Activated T-cell treated with anti-CD3 and anti-CD28 coated beads, Interleukin-2, amount 50 U/mL, for 72 hours (primary cell): ENCODE results near the gene CDK12. TPM values are rescaled to one million over a fixed set of nuclear protein-coding genes. Genes with fewer than 3 reads are reported as not detected.

Experiments
- ATAC-seq, 2 donors: fragments of 150-1000 bp; cut with Tn5 transposase; replicated peaks in 1 of 2; 2 replicates each; pipeline ENCODE4 v1.10.0; 2021; ENCODE audit warnings: moderate library complexity in 2 of 2, mild to moderate bottlenecking in 1 of 2
- DNase-seq, 2 donors: peaks; one replicate each; pipeline ENCODE4 v3.0.0; 2021 to 2022; ENCODE audit warnings: mixed read lengths in 1 of 2
- H3K27ac Mint-ChIP-seq: one replicate; pipeline ENCODE4 v1.8.0; 2022; ENCODE audit warnings: mild to moderate bottlenecking, moderate library complexity, mixed read lengths
- H3K27me3 Mint-ChIP-seq: one replicate; pipeline ENCODE4 v1.8.0; 2022; ENCODE audit warnings: low read depth, mixed read lengths
- H3K36me3 Mint-ChIP-seq, 2 donors: one replicate each; pipeline ENCODE4 v1.8.0; 2022; ENCODE audit warnings: mixed read lengths in 2 of 2, mild to moderate bottlenecking in 1 of 2; ENCODE audit not compliant: insufficient read depth in 2 of 2
- H3K4me1 Mint-ChIP-seq: one replicate; pipeline ENCODE4 v1.8.0; 2022; ENCODE audit warnings: low read depth, mixed read lengths
- H3K4me3 Mint-ChIP-seq, 2 donors: one replicate each; pipeline ENCODE4 v1.8.0; 2022; ENCODE audit warnings: mild to moderate bottlenecking in 2 of 2, mixed read lengths in 2 of 2, moderate library complexity in 2 of 2
- H3K9me3 Mint-ChIP-seq, 2 donors: one replicate each; pipeline ENCODE4 v1.8.0; 2022; ENCODE audit warnings: mixed read lengths in 2 of 2
- total RNA-seq, 2 donors: library from RNA; stranded (reverse); gene quantifications; one replicate each; pipeline ENCODE4 v1.2.3, GENCODE V29; 2022

The CDK12 gene
- total RNA-seq, 2 donors from 2014 or later = 69.4 to 75.9 TPM

GRCh38 chr17:39563476-39563875, 102.2 kb downstream of the CDK12 start:
- Mint-ChIP-seq H3K27ac (no peak overlapping the region), H3K4me1 (no peaks in the 10 kb centered on the region), H3K9me3 (no peaks in the 10 kb centered on the region), H3K36me3 (peaks cover 2 to 3% of the 10 kb centered on the region in 2 donors), H3K4me3 (no peak overlapping the region), H3K27me3 (no peaks in the 10 kb centered on the region)
- DNase-seq (no peak), ATAC-seq (no peak)

- ATAC-seq = no peak
- no peaks in the 10 kb centered on the region for H3K4me1 Mint-ChIP-seq
- H3K36me3 Mint-ChIP-seq = peaks cover 2 to 5% of the 10 kb centered on the region in 2 donors
- no peaks in the 10 kb centered on the region for H3K9me3 Mint-ChIP-seq
- no peak for DNase-seq
- no peak overlapping the region for H3K27ac Mint-ChIP-seq
- H3K27me3 Mint-ChIP-seq = no peaks in the 10 kb centered on the region
- no peak overlapping the region for H3K4me3 Mint-ChIP-seq
Observed at GRCh38 chr17:39564211-39564848, 103.0 kb downstream of the CDK12 start.

GRCh38 chr17:39566094-39566850, 105.0 kb downstream of the CDK12 start:
- H3K4me3 Mint-ChIP-seq = no peak overlapping the region
- no peaks in the 10 kb centered on the region for H3K4me1 Mint-ChIP-seq
- peaks cover 3 to 5% of the 10 kb centered on the region in 2 donors for H3K9me3 Mint-ChIP-seq
- DNase-seq (no peak), ATAC-seq (no peak)
- H3K27me3 Mint-ChIP-seq = no peaks in the 10 kb centered on the region
- H3K27ac Mint-ChIP-seq = no peak overlapping the region
- H3K36me3 Mint-ChIP-seq = peaks cover 5 to 11% of the 10 kb centered on the region in 2 donors

- H3K4me1 Mint-ChIP-seq = no peaks in the 10 kb centered on the region
- H3K9me3 Mint-ChIP-seq = peaks cover 3 to 7% of the 10 kb centered on the region in 2 donors
- H3K4me3 Mint-ChIP-seq = no peak overlapping the region
- H3K27me3 Mint-ChIP-seq = no peaks in the 10 kb centered on the region
- ATAC-seq (no peak), DNase-seq (no peak)
- peaks cover 11 to 18% of the 10 kb centered on the region in 2 donors for H3K36me3 Mint-ChIP-seq
- H3K27ac Mint-ChIP-seq = no peak overlapping the region
Observed at GRCh38 chr17:39568702-39569101, 107.4 kb downstream of the CDK12 start.

- Mint-ChIP-seq H3K36me3 (peaks cover 11 to 18% of the 10 kb centered on the region in 2 donors), H3K9me3 (peaks cover 3 to 7% of the 10 kb centered on the region in 2 donors), H3K27me3 (no peaks in the 10 kb centered on the region), H3K4me3 (no peak overlapping the region), H3K4me1 (peaks cover 4% of the 10 kb centered on the region), H3K27ac (no peak overlapping the region)
- DNase-seq (no peak), ATAC-seq (no peak)
Observed at GRCh38 chr17:39569126-39569525, 107.8 kb downstream of the CDK12 start.

GRCh38 chr17:39572121-39572520, 110.8 kb downstream of the CDK12 start:
- Mint-ChIP-seq H3K36me3 (peaks cover 9 to 16% of the 10 kb centered on the region in 2 donors), H3K4me3 (no peak overlapping the region), H3K27me3 (no peaks in the 10 kb centered on the region), H3K9me3 (peaks cover 3 to 7% of the 10 kb centered on the region in 2 donors), H3K27ac (no peak overlapping the region), H3K4me1 (peaks cover 4% of the 10 kb centered on the region)
- no peak for DNase-seq
- no peak for ATAC-seq

GRCh38 chr17:39573447-39574298, 112.4 kb downstream of the CDK12 start:
- ATAC-seq (peak; percentile 78 to 81), DNase-seq (peak; percentile 48 to 53)
- Mint-ChIP-seq H3K9me3 (peaks cover 3 to 7% of the 10 kb centered on the region in 2 donors), H3K27ac (no peak overlapping the region), H3K36me3 (peaks cover 9 to 16% of the 10 kb centered on the region in 2 donors), H3K4me1 (peaks cover 4% of the 10 kb centered on the region), H3K27me3 (no peaks in the 10 kb centered on the region), H3K4me3 (peak overlapping the region; percentile 70 to 87)

- Mint-ChIP-seq H3K4me1 (peaks cover 4% of the 10 kb centered on the region), H3K27ac (no peak overlapping the region), H3K36me3 (peaks cover 6 to 8% of the 10 kb centered on the region in 2 donors), H3K9me3 (peaks cover under 1 to 3% of the 10 kb centered on the region in 2 donors), H3K4me3 (no peak overlapping the region), H3K27me3 (no peaks in the 10 kb centered on the region)
- DNase-seq (no peak), ATAC-seq (no peak)
Observed at GRCh38 chr17:39576187-39576586, 114.9 kb downstream of the CDK12 start.

GRCh38 chr17:39578272-39578671, 117.0 kb downstream of the CDK12 start:
- H3K4me1 Mint-ChIP-seq = peaks cover 4% of the 10 kb centered on the region
- no peaks in the 10 kb centered on the region for H3K27me3 Mint-ChIP-seq
- DNase-seq (no peak), ATAC-seq (no peak)
- no peak overlapping the region for H3K4me3 Mint-ChIP-seq
- no peak overlapping the region for H3K27ac Mint-ChIP-seq
- H3K36me3 Mint-ChIP-seq = no peaks in the 10 kb centered on the region
- H3K9me3 Mint-ChIP-seq = no peaks in the 10 kb centered on the region

- no peak for DNase-seq
- Mint-ChIP-seq H3K36me3 (no peaks in the 10 kb centered on the region), H3K9me3 (no peaks in the 10 kb centered on the region), H3K4me3 (no peak overlapping the region), H3K4me1 (no peaks in the 10 kb centered on the region), H3K27ac (no peak overlapping the region), H3K27me3 (no peaks in the 10 kb centered on the region)
- no peak for ATAC-seq
Observed at GRCh38 chr17:39579318-39580081, 118.2 kb downstream of the CDK12 start.

- no peaks in the 10 kb centered on the region for H3K36me3 Mint-ChIP-seq
- H3K27me3 Mint-ChIP-seq = no peaks in the 10 kb centered on the region
- ATAC-seq (no peak), DNase-seq (no peak)
- no peaks in the 10 kb centered on the region for H3K4me1 Mint-ChIP-seq
- no peak overlapping the region for H3K4me3 Mint-ChIP-seq
- H3K9me3 Mint-ChIP-seq = no peaks in the 10 kb centered on the region
- H3K27ac Mint-ChIP-seq = no peak overlapping the region
Observed at GRCh38 chr17:39580082-39580468, 118.8 kb downstream of the CDK12 start.

- Mint-ChIP-seq H3K4me3 (no peak overlapping the region), H3K9me3 (no peaks in the 10 kb centered on the region), H3K4me1 (no peaks in the 10 kb centered on the region), H3K27me3 (no peaks in the 10 kb centered on the region), H3K27ac (no peak overlapping the region), H3K36me3 (no peaks in the 10 kb centered on the region)
- ATAC-seq (no peak), DNase-seq (no peak)
Observed at GRCh38 chr17:39581071-39581758, 119.9 kb downstream of the CDK12 start.
